Fibroblast of skin of back (primary cell): ENCODE results near the gene ADGRB3.
"Not testable (repeated sequence)": the region's sequence is repeated elsewhere in the genome, so short reads cannot be mapped to it uniquely, and the experiment has no call there.

Source experiments
- DNase-seq: peaks from one replicate; pipeline ENCODE4 v3.0.0-alpha.2; 2013

Gene ADGRB3

GRCh38 chr6:69276204-69276603 lies 641.1 kb downstream of the ADGRB3 start:
- DNase-seq, result no peak

- DNase-seq, result peak; percentile 5
Measured at GRCh38 chr6:69279805-69280204, 644.7 kb downstream of the ADGRB3 start.

DNA sequence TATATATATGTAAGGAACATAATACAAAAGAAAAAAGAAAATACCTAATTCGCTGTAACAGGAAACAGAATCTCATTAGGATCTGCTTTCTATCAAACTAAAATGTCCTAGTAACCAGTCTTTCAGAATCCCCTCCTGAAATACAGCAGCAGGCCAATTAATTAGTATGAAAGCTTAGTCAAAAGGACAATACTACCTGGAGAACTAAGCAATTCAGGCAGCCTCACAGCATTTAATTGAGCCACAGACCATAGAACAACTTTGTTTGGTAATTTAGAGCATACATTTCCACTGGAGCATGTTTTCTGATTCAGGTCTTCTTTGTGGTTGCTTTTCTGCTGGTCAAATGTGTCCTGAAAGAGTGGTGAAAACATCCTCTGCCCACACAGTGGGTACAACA lies 645.8 kb downstream of the ADGRB3 start:
- no peak for DNase-seq

- no peak for DNase-seq
Measured at GRCh38 chr6:69284176-69284730, 649.2 kb downstream of the ADGRB3 start.

- DNase-seq, result no peak
Measured at GRCh38 chr6:69285054-69285453, 650.0 kb downstream of the ADGRB3 start.

DNA sequence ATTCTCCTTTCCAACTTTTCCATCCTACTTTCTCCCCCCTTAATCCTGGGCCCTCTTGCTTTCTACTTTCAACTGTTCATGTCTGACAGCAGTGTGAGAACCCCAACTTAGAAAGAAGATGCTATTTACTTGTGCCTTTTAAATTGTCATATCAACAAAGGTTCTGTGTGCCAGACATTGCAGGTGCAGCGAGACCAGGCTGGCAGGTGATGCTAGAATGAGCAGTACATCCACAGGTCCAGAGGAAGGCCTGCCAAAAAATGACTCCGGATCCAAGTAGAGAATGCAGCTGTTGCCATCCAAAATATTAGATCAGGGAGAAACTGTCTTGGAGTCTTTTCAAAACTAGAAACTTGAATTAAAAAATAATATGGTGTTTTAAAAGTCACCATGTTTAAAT lies 651.2 kb downstream of the ADGRB3 start:
- DNase-seq, result no peak

- not testable (repeated sequence) for DNase-seq
Measured at GRCh38 chr6:69288198-69288597, 653.1 kb downstream of the ADGRB3 start.

GRCh38 chr6:69289689-69290495 lies 654.8 kb downstream of the ADGRB3 start:
- DNase-seq, result no peak

DNA sequence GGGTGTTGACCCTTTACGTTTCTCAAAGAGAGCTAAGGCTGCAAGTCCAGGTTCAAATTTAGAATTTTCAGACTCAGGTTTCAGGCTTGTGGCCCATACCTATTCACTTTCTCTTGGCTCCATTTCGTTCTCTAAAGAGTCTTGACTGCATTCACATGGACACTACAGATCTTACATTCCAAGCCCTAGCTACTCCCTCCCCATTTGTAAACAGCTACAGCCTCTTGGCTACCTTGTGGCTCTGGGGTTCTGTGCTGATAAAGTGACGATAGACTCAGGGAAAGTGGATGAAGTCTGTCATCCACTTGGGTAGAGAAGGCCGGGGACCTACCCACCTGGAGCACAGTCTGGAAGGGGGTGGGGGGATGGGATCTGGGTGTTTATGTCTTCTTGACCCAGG lies 658.4 kb downstream of the ADGRB3 start:
- DNase-seq, result no peak

DNA sequence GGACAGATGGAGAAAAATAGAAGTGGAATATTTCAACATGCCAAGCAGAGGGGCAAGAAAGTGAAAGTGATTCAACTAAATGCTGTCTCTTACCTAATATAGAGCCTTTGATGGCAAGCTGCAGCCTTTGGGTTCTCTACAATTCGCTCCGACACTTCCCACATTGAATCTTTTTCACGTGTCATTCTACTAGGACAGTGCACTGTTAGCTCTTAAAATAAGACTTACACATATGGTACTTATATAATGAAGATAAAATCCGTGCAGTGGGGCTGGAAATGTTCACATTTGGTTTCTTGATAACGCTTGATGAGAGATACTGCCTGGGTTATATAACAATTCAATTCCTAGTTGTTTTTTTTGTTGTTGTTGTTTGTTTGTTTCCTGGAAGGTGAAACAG lies 659.3 kb downstream of the ADGRB3 start:
- DNase-seq, result no peak

- DNase-seq, result no peak
Measured at GRCh38 chr6:69294862-69295261, 659.8 kb downstream of the ADGRB3 start.

- DNase-seq, result no peak
Measured at GRCh38 chr6:69303382-69303781, 668.3 kb downstream of the ADGRB3 start.

DNA sequence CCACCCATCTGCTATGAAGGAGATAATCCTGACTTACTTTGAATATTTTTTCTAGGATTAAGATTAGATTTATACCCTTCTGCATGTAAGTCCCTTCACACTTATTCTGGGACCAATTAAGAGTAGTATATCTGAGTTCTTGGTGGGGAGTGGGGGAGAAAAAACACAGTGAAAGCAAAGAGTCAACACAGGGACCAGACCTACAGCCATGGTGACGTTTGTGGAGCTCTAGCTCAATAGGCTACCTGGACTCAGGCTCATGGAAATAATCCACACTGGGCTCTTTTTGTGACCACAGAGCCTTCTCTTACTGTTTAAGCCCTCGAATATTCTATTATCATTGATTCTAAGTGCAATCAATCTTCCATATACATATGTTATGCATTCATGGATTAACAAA lies 670.4 kb downstream of the ADGRB3 start:
- no peak for DNase-seq

DNA sequence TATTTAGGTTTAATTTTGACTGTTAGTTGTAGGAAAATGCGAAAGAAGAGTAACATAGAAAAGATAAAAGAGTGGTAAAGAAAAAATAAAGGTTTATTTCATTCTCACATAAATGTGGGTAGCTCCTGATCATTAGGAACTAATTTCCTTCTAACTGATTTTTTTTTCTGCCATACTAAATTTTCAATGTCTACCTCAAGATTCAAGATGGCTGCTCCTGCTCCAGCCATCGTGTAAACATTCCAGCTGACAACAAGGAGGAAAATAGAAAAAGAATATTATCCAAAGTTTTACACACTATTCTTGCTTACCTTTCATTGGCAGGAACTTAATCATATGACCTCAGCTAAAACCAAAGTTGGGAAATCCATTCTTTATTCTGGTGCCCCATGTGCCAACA lies 673.5 kb downstream of the ADGRB3 start:
- DNase-seq, result no peak

DNA sequence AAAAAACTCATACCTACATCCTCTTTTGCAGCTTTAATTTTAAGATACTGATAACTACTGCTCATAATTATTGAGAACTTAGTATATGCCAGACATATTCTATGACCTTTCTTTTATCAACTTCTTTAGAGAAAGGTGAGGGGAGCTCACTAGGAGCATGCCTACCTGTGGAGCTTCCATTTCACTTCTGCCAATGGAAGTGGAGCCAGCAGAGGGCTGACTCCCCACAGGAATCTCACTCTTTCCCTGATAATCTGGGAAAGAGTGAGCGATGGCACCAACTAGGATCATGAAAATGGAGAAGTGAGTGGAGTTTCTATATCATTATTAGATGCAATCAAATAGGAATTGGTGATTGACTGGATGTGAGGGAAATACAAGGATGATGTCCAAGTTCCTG lies 676.8 kb downstream of the ADGRB3 start:
- no peak for DNase-seq

DNA sequence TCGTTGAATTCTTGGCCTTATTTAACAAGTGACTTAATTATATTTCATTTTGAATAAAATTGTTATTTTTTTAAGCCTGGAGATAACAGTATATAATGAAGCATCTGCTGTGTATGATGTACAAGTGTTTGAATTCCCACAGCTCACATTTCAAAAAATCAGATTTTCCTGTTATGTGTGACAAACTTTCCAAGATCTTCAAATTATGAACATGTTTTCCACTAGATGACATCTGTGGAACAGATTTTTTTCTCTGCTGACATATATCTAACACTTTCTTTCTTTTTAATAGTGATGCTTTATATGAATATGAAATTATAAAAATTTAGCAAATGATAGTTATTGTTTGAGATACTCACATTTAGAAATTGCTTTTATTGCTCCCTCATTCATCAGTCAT lies 678.9 kb downstream of the ADGRB3 start:
- DNase-seq, result no peak

GRCh38 chr6:69314531-69314930 lies 679.4 kb downstream of the ADGRB3 start:
- no peak for DNase-seq

DNA sequence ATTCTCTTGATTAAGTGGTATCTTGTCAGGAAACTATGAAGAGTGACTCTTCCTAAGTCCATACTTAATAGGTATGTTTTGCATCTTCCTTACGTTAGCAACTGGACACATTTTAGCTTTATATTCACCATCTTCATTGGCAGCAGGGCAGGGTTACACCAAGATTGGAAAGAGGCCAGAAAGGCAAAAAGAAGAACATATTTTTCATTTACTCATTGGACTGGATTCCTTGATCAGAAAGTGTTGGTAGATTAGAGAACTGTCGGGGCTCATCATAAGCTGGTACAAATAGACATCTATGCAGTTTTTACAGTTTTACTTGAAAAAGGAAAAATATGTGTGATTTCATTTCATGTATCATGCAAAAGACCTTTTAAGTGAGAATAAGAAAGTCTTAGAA lies 696.8 kb downstream of the ADGRB3 start:
- no peak for DNase-seq

GRCh38 chr6:69337311-69337710 lies 702.2 kb downstream of the ADGRB3 start:
- no peak for DNase-seq

GRCh38 chr6:69338431-69339162 lies 703.5 kb downstream of the ADGRB3 start:
- no peak for DNase-seq

GRCh38 chr6:69339163-69339550 lies 704.1 kb downstream of the ADGRB3 start:
- DNase-seq, result no peak

GRCh38 chr6:69340196-69340595 lies 705.1 kb downstream of the ADGRB3 start:
- no peak for DNase-seq

- DNase-seq, result peak; percentile 17
Measured at GRCh38 chr6:69343851-69344250, 708.8 kb downstream of the ADGRB3 start.

DNA sequence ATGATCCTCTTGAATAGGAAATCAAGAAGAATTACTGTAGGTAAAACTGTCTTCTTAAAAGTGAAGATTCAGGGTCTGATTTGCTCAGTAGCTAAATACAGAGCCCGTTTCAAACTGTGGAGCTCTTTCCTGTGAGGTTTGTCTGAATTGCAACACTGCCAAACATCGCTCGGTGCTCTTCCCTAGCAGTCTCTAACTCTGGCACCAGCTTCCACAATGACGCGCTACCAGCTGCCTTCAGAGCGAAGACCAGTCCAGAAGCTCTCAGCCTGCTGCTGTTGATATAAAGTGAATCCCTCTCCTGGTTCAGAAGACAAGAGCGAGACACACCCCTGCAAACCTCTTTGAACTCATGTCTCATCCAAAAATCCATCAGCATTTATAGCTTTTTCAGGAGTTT lies 714.7 kb downstream of the ADGRB3 start:
- no peak for DNase-seq
